ENCODE measurements around the gene CRY1. TPM values are rescaled to one million over a fixed set of nuclear protein-coding genes. Genes with fewer than 3 reads are reported as not detected.

Gene CRY1
- total RNA-seq, 1 experiment from 2014 or later, result 23.1 TPM

GRCh38 chr12:106999446-106999845 lies 93.9 kb downstream of the CRY1 start:
- no peak for DNase-seq (ENCODE audit: low spot score)
- no peak for ATAC-seq
- ChIA-PET POLR2A (no interaction called here), CTCF (no interaction called here)
- H3K9me3 Mint-ChIP-seq, result peaks cover 12% of the 10 kb centered on the region
- H3K27ac Mint-ChIP-seq, result no peak overlapping the region
- H3K4me1 Mint-ChIP-seq, result no peaks in the 10 kb centered on the region
- H3K36me3 Mint-ChIP-seq, result peaks cover 34% of the 10 kb centered on the region
- no peaks in the 10 kb centered on the region for H3K27me3 Mint-ChIP-seq (ENCODE audit: low read depth)
- no peak overlapping the region for H3K4me3 Mint-ChIP-seq
- no peak for TF ChIP-seq ZBTB21 (CRISPR knock-in tag; IDR thresholded peaks at IDR 0.05; ENCODE audit: borderline replicate concordance)
- TF ChIP-seq E2F4 (CRISPR knock-in tag; IDR thresholded peaks at IDR 0.05; ENCODE audit: borderline replicate concordance, low read depth), result no peak
- TF ChIP-seq AR (CRISPR knock-in tag; IDR thresholded peaks at IDR 0.05), result no peak
- no peak for TF ChIP-seq SOX15 (CRISPR knock-in tag; IDR thresholded peaks at IDR 0.05)
- TF ChIP-seq STAT6 (CRISPR knock-in tag; conservative IDR thresholded peaks at IDR 0.05; ENCODE audit: low read depth), result no peak
- TF ChIP-seq ELF4 (CRISPR knock-in tag; IDR thresholded peaks at IDR 0.05; ENCODE audit: low read depth), result no peak
- TF ChIP-seq ZBTB43 (CRISPR knock-in tag; IDR thresholded peaks at IDR 0.05), result no peak
- no peak for TF ChIP-seq NFATC4 (CRISPR knock-in tag; IDR thresholded peaks at IDR 0.05)
- no peak for TF ChIP-seq ATF1 (CRISPR knock-in tag; IDR thresholded peaks at IDR 0.05)
- no peak for TF ChIP-seq PRDM15 (CRISPR knock-in tag; IDR thresholded peaks at IDR 0.05)
- TF ChIP-seq FOXK1 (CRISPR knock-in tag; IDR thresholded peaks at IDR 0.05), result no peak
- no peak for TF ChIP-seq FOXP4 (CRISPR knock-in tag; IDR thresholded peaks at IDR 0.05)
- no peak for TF ChIP-seq ZNF138 (CRISPR knock-in tag; conservative IDR thresholded peaks at IDR 0.05)
- TF ChIP-seq KAT7 (CRISPR knock-in tag; IDR thresholded peaks at IDR 0.05; ENCODE audit: borderline replicate concordance), result no peak
- no peak for TF ChIP-seq MYBL2 (CRISPR knock-in tag; IDR thresholded peaks at IDR 0.05)
- no peak for TF ChIP-seq GRHL2 (CRISPR knock-in tag; IDR thresholded peaks at IDR 0.05; ENCODE audit: insufficient replicate concordance, severe bottlenecking)
- TF ChIP-seq HMGXB4 (CRISPR knock-in tag; IDR thresholded peaks at IDR 0.05), result no peak
- TF ChIP-seq ATF3 (CRISPR knock-in tag; conservative IDR thresholded peaks at IDR 0.05), result no peak
- TF ChIP-seq JAZF1 (CRISPR knock-in tag; IDR thresholded peaks at IDR 0.05), result no peak
- no peak for TF ChIP-seq USF2 (CRISPR knock-in tag; IDR thresholded peaks at IDR 0.05)

Data from WTC11 (cell line).